ENCODE results near the gene CD37.
A peak's percentile ranks its signal among the peaks of the same experiment; 100 is the strongest.
"Not testable (repeated sequence)": the region's sequence is repeated elsewhere in the genome, so short reads cannot be mapped to it uniquely, and the experiment has no call there.

Gene CD37

DNA sequence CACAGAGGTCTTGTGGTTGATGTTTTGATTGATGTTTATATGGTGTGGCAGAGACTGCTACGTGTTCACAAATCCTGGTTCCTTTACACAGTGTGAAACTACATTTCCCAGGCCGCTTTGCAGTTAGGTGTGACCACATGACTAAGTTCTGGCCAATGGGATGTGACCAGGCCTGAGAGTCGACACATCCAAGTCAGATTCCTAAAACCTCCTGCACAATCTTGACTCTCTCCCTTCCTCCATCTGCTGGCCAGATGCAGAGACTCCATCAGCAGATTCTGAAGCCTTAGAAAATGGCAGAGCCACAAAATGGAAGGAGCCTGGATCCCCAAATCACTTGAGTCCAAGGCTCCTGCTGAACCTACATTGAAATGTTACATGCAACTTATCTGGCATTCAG lies 12.6 kb downstream of the CD37 start:
- peak; percentile 66 for DNase-seq (ENCODE audit: low read depth)

DNA sequence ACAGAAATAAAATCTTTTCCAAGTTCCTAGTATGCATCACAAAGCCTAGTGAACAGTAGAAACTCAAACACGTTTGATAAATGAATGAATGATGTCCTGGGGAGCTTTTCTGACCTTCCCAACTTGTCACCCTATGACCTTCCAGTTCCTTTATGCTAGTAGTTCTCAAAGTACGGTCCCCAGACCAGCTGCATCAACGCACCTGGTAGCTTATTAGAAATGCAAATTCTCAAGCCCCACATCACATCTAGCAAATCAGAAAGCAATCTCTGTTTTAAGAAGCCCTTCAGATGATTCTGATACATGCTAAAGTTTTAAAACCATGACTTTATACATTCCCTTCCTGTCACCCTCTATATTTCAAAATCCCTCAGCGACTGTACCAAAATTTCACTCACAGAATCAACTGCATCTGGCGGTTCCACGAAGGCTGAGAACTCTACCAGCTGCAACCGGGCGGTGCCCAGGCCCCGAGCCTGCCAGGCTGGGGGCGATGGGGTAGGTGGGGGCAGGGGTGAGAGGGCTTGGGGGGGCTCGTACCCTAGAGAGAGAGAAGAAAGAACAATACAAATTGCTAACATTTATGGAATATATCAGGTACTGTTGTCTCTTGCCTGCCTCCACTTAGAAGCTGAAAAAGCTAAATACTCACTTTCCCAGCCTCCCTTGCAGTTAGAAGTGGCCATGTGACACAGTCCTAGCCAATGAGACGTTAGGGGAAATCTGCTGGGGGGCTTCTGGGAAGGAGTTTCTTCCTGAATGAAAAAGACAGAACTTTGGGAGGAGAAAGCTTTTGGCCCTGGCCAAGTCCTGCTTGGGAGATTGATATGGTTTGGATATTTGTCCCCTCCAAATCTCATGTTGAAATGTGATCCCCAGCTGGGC lies 13.3 kb downstream of the CD37 start:
- no peak for DNase-seq (ENCODE audit: low read depth)

DNA sequence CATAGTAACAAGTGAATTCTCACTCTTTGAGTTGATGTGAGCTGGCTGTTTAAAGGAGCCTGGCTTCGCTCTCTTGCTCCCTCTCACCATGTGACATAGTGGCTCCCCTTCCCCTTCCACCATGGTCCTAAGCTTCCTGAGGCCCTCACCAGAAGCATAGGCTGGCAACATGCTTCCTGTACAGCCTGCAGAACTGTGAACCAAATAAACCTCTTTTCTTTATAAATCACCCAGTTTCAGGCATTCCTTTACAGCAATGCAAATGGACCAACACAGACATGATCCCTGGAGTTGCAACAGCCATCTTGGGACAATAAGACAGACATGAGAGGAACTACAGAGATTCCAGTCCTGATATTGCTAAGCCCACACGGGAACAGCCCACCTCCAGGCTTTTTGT lies 14.4 kb downstream of the CD37 start:
- DNase-seq (ENCODE audit: low read depth): no peak

DNA sequence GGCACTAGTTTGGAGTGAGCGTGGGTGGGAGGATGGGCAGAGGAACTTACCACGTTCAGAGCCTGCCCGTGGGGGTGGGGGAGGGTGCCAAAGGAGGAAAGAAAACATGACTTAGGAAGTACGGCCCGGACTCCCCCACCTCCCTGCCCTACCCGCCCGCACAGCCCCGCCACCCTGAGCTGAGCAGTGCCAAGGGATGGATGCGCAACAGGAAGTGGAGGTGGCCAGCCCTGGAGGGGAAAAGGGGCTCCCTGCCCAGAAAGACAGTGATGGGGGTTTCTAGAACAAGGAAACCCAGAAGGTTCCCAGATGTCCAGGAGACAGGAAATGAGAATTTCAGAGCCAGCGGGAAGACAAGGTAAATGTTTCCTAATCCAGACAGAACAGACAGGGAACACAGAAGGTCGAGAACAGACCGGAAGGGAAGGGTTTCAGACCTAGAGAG lies 20.7 kb downstream of the CD37 start:
- DNase-seq (ENCODE audit: low read depth): no peak

DNA sequence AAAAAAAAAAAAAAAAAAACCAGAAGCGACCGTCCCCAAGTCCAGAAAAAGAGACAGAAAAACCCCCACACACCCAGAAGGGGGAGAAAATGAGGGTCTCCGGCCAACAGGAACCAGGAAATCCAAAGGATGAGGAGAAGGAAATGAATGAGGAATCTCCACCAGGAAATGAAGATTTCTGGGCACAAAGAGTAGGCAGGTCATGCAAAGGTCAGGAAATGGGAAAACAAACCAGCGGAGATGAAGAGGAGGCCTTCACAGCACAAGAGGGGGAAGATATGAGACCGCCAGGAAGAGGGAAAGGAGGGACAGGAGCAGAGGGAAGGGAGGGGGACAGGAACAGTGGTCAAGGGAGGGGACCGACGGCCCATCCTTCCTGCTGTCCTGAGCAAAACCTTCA lies 21.2 kb downstream of the CD37 start:
- DNase-seq (ENCODE audit: low read depth): no peak

DNA sequence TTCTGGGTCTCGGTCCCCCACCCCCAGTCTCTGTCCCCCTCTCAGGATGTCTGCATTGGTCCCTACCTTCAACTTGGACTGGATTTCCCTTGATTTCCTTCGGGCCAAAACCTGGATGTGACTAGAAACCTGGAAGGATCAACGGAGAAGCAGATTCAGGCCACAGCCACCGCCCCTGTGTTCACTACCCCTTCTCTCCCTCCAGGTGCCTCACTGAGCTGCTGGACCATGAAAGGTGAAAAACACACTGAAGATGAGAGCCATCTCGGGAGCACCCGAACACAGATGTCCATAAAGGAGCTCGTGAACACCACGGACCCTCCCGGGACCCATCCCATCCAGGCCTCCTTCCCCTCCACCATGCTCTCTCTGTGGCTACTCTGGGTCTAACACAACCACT lies 22.0 kb downstream of the CD37 start:
- no peak for DNase-seq (ENCODE audit: low read depth)

DNA sequence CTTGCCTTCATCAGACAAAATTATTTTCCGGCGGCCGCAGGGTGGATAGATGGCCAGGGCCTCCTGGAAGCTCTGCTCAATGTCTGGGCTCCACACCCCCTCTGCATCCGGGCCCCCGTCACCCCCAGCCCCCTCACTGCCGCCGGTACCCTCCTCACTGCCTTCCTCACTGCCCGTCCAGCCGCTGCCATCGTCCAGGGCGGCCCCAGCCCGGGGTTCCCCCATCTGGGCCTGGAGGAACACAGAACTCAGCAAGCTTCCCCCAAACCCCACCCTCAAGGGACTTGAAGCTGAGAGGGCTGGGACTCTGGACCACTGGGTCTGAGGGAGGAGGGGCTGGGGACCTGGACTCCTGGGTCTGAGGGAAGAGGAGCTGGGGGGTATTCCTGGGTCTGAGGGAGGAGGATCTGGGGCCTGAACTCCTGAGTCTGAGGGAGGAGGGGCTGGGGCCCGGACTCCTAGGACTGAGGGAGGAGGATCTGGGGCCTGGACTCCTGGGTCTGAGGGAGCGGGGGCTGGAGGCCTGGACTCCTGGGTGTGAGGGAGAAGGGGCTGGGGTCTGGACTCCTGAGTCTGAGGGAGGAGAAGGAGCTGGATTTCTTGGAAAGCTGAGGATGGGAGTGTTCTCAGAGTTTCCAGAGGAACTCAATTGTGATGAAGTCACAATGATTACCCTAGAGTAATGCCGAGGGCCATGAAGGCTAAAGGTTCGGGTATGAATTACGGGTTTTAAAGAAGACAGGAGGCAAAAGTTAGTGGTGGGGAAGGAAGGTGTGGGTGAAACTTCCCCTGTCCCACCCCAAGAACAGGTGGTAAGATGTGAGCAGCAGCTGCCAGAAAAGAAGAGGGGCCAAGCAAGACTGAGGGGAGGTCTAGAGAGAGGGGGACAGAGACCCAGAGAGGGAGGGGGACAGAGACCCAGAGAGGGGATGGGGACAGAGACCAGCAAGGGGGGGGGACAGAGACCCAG lies 24.9 kb downstream of the CD37 start:
- DNase-seq (ENCODE audit: low read depth): no peak

DNA sequence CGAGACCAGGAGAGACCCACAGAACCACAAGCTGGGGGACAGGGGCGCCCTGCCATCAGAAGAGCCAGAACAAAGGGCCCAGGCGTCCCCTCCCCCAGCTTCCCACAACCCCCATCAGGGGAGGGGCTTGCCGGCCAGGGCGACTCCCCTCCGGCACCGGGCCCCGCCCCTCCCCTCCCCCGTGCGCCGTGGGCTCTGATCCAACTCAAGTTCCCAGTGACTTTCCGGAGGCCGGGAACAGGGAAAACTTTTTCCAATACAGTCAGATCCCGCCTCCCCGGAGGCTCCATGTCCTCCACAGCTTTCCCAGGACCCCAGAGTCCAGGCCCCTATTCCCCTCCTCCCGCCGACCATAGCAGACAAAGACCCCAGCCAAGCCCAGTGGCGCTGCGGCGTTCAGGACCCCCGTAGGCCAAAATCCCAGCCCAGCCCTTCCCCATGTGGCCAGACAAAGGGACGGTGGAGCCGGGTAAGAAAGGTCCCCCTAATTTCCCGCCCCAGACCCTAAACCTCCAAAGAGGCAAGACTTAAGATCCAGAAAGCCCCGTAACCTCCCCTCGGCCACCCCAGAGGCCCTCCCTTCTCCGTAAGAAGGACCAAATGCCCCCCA lies 26.3 kb downstream of the CD37 start:
- DNase-seq (ENCODE audit: low read depth): peak; percentile 49

DNA sequence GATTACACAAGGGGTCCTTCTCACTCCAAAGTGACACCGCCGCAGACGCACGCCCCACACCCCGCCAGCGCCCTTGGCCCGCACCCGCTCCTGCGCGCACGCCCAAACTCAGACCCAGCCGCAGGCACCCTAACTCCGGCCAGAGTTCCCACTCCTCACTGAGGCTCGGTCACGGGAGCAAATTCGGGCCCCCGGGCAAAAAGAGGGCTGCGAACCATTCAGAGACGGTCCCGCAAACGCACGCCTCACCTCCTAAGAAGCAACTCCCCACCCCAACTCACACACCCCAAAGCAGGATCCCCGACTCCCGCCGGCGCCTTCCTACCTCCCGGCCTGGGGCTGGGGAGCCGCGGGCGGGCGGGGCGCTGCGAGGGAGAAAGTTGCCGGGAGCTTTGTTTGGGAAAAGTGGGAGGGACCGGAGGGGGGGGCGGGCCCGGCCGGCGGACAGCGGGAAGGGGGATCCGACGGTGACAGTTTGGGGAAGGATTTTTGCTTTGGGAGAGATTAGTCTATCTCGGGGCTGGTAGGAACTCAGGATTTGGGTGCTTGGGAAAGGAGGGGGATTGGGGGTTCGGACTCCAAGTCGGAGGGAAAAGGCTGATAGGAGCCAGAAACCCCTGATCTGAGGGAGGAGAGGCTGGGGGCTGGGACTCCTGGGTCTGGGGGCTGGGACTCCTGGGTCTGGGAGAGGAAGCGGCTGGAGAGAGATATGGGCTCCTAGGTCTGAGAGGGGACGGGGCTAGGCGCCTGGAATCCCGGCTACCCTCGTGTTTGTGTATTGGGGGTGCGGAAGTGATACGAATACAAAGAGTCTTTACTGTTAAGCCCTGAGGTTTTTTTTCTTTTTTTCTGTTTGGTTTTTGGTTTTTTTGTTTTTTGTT lies 27.1 kb downstream of the CD37 start, which contains the start of gene TEAD2:
Gene TEAD2, minus strand, starts transcription at position 369 of the 881 bp plus-strand sequence. CDS start 2,341 bp downstream, outside the sequence.
- no peak for DNase-seq (ENCODE audit: low read depth)

DNA sequence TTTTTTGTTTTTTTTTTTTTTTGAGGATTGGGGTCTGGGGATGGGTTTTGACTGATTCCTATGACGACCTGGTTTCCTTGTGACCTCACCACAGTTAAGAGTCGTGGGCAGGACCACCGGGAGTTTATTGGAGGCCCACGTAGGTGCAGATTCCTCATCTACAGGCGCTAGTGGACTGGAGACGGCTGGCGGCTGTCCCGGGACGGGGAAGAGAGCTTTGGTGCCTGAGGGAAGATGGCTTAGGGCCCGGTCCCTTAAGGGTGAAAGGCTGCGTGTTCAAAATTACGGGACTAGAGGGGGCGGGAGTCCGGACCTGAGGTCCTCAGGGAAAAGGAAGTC lies 27.7 kb downstream of the CD37 start:
- DNase-seq (ENCODE audit: low read depth): no peak

DNA sequence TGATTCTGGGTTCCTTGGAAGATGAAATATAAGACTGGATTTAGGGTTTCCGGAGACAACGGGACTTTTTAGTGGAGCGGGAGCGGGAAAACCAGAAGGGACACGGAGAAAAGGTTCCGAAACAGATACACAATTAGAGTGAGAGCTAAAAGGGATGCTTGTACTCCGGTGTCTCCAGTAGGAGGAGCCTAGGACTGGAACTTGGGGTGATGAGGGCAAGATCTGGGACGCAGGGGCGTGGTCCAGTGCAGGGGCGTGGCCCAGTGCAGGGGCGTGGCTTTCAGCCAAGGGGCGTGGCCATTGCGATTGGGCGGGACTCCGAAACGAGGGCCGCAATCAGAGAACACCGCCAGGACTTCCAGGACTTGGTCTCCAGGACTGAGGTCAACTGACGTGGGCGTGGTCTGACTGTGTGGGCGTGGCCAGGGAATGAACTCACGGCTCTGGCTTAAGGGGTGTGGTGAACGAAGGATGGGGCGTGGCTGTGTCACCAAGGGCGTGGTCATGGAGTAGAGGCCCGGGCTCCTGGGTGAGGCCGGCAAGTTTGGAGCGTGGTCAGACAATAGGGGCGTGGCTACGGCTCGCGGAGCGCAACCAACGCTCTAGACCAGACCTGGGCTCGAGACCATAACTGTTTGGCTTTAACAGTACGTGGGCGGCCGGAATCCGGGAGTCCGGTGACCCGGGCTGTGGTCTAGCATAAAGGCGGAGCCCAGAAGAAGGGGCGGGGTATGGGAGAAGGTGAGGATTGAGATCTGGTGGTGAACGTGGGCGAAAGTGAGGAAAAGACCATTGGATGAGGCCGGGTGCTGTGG lies 28.3 kb downstream of the CD37 start, which contains the start of gene DKKL1:
Gene DKKL1, plus strand, starts transcription at position 610 of the 815 bp plus-strand sequence. Its CDS starts 122 bp downstream, at position 732.
- DNase-seq (ENCODE audit: low read depth): peak; percentile 99

DNA sequence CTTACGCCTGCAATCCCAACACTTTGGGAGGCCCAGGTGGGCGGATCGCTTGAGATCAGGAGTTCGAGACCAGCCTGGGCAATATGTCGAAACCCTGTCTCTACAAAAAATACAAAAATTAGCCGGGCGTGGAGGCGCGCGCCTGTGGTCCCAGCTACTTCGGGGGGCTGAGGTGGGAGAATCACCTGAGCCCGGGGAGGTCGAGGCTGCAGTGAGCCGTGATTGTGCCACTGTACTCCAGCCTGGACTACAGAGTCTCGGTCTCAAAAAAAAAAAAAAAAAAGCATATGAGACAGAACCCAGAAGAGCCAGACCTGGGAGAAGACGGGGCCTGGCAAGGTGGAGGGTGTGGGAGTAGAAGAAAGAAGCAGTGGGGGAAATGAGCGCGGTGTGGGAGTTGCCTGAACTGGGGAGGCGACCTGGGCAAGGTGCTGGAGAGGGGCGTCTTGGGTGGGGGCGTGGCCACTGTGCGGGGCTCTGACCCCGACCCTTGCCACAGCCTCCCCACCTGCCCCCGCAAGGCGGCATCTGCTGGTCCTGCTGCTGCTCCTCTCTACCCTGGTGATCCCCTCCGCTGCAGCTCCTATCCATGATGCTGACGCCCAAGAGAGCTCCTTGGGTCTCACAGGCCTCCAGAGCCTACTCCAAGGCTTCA lies 29.0 kb downstream of the CD37 start:
- no peak for DNase-seq (ENCODE audit: low read depth)

DNA sequence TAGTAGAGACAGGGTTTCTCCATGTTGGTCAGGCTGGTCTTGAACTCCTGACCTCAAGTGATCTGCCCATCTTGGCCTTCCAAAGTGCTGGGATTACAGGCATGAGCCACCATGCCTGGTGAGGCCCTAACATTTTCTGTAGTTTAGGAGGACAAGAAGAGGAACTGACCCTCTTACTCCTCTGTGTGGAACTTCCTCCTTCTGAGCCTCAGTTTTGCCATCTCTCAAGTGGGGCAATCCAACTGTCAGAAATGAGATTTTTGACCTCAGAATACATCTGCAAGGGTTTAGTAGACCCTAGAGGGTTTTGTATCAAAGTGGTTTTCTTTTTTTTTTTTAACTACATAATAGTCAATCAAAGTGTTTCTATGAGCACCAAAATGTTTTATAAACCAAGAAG lies 30.9 kb downstream of the CD37 start:
- no peak for DNase-seq (ENCODE audit: low read depth)

DNA sequence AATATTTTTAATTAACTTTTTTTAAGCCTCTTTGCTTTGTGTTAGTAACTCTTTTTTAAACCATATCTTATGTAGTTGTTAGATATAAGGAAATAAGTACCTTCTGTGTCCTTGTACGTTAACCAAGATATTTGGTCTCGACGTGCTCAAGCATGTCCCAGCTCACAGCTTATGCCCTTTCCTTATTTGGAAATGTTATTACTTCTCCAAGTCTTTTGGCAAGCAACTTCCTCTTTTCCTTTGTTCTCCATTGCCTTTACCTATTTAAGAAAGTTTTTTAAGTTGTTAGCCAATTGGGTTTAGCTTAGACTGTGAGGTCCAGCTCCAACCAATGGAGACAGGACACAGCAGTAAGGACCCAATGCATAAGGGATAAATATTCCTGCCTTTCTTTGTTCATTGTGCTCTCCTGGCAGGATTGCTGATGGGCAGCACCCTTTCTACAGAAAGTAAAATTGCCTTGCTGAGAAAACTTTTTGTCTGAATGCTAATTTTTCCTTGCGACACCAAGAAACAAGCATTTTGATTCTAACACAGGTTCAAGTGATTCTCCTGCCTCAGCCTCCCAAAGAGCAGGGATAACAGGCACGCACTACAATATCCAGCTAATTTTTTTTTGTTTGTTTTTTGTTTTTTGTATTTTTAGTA lies 33.6 kb downstream of the CD37 start:
- no peak for DNase-seq (ENCODE audit: low read depth)

DNA sequence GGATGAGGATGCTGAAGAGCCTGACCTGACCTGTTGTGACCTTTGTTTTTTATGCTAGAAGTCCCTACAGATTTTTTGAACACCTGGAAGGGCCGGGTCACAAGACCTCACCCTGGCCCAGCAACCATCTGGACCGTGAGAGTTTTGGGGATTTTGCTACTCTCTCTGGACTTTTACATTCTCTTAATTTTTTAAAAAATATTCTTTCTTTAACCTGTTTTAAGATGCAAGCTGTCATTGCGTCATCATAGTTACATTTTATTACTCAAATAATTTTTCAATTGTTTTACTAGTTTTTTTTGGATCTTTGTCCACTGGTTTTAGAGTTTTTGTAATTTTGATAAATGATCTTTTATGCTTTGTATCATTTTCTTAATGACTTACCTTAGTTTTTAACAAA lies 36.0 kb downstream of the CD37 start:
- DNase-seq (ENCODE audit: low read depth): no peak

DNA sequence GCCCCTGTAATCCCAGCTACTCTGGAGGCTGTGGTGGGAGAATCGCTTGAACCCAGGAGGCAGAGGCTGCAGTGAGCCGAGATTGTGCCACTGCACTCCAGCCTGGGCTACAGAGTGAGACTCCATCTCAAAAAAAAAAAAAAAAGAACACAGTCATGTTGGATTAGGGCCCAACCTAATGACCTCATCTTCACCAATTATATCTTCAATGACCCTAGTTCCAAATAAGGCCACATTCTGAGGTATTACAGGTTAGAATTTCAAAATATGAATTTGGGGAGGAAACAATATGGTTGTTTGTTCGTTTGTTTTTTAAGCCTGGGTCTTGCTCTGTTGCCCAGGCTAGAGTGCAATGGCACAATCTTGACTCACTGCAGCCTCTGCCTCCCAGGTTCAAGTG lies 38.0 kb downstream of the CD37 start:
- DNase-seq (ENCODE audit: low read depth): not testable (repeated sequence)

DNA sequence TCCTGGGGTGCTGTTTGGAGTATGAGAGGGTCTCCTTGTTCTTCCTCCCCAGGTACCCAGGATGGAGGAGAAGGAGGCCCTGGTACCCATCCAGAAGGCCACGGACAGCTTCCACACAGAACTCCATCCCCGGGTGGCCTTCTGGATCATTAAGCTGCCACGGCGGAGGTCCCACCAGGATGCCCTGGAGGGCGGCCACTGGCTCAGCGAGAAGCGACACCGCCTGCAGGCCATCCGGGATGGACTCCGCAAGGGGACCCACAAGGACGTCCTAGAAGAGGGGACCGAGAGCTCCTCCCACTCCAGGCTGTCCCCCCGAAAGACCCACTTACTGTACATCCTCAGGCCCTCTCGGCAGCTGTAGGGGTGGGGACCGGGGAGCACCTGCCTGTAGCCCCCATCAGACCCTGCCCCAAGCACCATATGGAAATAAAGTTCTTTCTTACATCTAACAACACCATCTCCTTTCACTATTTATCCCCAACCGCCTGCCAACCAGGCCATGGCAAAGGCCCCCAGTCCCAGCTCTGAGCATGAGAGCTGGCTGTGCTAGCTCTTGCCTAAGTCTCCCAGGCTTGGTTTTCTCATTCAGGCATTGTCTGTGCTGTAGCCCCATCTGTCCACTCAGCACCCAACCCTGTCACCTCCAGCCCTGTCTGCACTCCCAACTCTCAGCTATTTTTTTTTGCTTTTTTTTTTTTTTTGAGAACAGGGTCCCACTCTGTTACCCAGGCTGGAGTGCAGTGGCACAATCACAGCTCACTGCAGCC lies 39.6 kb downstream of the CD37 start:
- DNase-seq (ENCODE audit: low read depth): no peak

DNA sequence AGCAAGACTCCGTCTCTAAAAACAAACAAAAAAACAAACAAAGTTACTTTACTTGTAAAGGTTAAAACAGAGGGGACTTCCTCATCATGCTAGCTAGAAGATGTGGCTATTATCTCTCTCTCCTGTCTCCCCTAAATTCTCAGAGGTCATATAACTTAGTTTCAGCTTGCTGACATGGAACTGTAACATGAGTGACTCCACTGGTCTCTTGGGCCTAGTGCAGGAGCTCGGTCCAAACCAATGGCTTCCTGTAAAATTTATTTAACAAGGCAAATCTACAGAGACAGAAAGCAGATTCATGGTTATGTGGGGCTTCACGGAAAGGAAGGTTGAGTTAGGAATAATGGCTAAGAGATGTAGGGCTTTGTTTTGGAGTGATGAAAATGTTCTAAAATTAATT lies 43.3 kb downstream of the CD37 start:
- DNase-seq (ENCODE audit: low read depth): no peak

DNA sequence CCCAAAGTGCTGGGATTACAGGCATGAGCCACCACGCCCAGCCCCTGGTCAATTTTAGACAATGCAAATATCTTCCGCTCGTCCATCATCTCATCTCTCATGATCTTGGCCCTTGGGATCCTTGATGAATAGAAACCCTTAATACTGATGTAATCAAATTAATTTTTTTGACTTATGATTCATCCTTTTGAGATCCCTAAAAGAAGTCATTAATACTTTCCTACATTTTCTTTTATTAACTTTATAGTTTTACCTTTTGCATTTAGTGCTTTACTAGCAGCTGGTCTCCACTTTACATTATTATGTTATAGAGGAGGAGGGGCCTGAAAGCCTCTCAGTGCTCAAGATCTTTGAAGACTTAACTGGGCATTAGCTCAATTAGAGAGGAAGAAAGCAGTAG lies 45.2 kb downstream of the CD37 start:
- DNase-seq (ENCODE audit: low read depth): no peak

All from fibroblast of the conjunctiva (primary cell).